Stimulated activated CD4-positive, alpha-beta T cell treated with anti-CD3 and anti-CD28 coated beads, Interleukin-4, amount 100 ng/mL, for 1 hour (primary cell): Measurements from ENCODE around the gene CBLL1.
A peak's percentile ranks its signal among the peaks of the same experiment; 100 is the strongest.

Experiments
- DNase-seq: peaks from one replicate; pipeline ENCODE4 v3.0.0-alpha.2; 2020

Gene CBLL1, protein sequence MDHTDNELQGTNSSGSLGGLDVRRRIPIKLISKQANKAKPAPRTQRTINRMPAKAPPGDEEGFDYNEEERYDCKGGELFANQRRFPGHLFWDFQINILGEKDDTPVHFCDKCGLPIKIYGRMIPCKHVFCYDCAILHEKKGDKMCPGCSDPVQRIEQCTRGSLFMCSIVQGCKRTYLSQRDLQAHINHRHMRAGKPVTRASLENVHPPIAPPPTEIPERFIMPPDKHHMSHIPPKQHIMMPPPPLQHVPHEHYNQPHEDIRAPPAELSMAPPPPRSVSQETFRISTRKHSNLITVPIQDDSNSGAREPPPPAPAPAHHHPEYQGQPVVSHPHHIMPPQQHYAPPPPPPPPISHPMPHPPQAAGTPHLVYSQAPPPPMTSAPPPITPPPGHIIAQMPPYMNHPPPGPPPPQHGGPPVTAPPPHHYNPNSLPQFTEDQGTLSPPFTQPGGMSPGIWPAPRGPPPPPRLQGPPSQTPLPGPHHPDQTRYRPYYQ

DNA sequence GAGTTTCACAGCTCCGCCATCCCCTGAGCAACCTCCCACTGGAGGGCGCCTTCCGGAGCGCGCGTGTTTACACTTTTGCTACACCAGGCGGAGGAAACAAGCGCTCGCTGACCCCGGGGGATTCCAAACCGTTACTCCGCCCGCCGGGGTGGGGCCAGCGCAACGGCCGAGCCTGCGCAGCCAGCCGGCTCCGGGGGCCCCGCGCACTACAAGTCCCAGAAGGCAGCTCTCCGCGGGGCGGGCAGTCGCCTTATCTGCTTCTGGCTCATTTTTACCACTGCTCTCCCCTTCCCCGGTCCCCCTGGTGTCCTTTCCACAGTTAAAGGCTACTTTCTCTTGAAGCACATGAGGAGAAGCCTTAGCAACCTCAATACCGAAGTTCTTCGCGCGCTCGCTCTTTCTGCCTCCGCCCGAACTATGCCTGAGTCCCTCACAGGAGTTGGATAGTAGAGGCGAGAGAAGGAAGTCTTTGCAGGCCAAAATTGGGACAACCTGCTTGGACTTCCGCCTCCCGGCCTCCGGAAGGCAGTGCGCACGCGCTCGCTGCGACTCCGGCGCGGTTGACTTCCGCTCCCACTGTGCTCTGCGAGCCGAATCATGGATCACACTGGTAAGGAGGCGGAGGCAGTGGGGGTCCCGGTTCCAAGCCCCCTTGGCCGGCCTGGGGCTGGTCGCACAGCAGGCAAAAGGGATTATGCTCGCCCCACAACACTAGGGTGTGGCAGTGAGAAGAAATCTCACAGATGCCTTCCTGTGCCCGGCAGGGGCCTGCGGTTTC lies at the start of gene CBLL1:
TSS of gene CBLL1 (plus strand) at position 576 of the 778 bp plus-strand sequence. CDS start at position 598, 22 bp downstream.
- peak; percentile 98 for DNase-seq

DNA sequence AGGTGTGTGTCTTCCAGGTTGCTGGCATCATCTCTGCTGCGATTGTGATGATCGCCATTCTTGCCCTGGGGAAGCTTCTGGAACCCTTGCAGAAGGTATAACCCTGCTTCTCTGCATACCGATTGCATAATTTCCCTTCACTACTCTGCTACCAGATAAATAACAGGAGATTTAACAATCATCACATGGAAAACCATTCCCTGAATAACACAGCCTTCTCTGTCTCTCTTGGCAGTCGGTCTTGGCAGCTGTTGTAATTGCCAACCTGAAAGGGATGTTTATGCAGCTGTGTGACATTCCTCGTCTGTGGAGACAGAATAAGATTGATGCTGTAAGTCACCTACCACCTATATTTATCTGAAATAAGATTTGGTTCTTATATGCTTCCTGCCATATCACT lies 49.6 kb upstream of the CBLL1 start:
- no peak for DNase-seq

GRCh38 chr7:107696330-107696946 lies 47.5 kb upstream of the CBLL1 start:
- DNase-seq, result no peak

DNA sequence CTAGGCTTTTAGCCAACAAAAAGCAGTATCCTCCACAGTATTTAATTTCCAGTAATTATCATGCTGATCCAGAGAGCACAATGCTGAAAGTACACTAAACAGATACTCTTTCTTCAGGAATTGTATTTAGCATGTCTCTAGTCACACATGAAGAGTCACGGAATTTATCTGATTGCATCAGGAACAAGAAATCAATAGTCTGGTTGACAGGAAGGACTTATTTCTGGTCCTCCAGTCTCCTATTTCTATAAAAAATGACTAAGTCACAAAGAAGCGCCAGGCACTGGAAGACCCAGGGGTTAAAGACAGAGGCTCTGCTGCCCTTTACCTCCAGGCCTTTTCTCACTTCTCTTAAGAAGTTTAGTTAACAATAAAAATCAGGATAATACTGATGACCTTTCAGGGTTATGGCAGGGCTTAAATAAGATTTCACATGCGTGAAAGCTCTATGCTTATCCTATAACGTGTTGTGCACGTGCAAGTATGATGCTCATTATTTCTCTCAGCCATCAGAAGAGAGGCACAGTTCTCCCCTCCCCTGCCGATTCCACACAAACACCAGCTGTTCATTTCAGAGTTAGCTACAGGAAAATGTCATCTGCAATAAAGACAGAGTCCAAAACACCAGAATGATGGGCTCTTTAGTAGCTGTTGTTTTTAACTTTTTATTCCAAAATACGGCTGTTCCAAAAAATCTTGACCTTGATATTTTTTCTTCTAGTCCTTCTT lies 46.5 kb upstream of the CBLL1 start:
- no peak for DNase-seq

DNA sequence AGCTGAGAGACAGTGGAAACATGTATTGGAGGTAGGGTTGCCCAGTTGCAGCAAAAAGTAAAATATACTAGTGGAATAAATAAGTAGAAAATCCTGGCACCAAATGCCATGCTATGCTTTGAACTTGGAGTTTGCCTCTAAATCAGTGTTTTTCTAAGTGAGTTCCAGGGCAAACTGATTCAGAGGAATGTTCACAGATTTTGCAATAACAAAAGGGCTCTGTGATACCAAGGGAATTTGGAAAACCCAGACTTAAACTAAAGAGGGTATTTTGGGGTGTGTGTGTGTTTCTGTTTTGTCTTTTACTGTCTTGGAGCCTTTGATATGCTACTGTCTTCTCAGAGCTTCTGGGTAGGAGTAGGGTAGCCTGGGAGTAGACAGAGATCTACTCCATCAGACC lies 43.4 kb upstream of the CBLL1 start:
- no peak for DNase-seq

GRCh38 chr7:107701191-107701590 lies 42.8 kb upstream of the CBLL1 start:
- no peak for DNase-seq

- no peak for DNase-seq
Observed at GRCh38 chr7:107703219-107703618, 40.7 kb upstream of the CBLL1 start.

GRCh38 chr7:107703872-107704271 lies 40.1 kb upstream of the CBLL1 start:
- DNase-seq, result no peak

- DNase-seq, result no peak
Observed at GRCh38 chr7:107708956-107709355, 35.0 kb upstream of the CBLL1 start.

GRCh38 chr7:107711301-107711700 lies 32.6 kb upstream of the CBLL1 start:
- no peak for DNase-seq

DNA sequence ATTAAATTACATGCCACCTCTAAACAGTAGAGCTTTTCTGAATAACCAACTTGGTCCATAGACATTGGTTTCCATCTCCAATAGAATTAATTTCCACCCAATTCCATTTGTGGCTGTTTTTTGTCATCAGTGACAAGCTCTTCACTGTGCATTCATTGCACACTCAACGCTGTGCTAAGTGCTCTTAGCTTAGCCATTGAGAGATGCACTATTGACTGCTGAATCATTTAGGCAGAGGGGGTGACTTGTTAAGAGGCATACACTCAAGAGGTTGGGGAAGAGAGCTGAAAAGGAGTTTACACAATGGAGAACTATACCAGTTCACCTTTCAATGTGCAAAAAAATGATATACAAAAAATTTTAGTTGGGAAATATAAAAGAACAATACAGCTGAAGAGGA lies 31.9 kb upstream of the CBLL1 start:
- DNase-seq, result no peak

DNA sequence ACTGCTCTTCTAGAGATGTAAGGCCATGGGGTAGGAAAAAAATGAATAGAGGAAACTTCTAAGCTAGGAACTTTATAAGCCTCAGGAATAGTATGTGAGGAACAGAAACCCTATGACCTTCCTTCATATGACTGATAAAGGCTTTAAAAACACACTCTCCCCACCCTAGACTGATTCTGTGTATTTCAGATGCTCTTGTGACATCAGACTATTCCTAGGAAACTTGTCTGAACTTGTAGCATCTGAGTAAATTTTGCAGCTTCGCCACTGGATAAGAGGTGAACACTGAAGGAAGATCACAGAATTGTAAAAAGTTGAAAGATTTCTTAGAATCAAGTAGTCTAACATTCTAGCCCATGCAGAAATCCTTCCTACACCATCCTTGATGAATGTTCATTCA lies 31.0 kb upstream of the CBLL1 start:
- no peak for DNase-seq

DNA sequence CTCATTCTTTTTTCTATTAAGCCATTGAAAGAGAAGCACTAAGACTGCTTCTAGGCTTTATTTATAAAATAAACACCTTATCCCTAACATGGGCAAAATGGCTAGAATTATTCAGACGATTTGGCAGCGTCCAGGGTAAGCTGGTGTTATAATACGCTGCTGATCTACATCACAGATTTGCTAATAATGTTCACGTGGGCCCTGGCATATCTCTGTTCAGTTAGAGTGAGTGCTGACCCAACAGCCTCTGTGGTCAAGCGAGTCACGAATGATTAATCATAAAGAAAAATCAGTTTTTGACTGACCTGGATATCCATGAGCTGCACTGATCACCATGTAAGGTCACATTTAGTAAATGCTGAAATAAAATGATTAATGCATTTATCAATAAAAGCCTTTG lies 28.4 kb upstream of the CBLL1 start:
- no peak for DNase-seq

DNA sequence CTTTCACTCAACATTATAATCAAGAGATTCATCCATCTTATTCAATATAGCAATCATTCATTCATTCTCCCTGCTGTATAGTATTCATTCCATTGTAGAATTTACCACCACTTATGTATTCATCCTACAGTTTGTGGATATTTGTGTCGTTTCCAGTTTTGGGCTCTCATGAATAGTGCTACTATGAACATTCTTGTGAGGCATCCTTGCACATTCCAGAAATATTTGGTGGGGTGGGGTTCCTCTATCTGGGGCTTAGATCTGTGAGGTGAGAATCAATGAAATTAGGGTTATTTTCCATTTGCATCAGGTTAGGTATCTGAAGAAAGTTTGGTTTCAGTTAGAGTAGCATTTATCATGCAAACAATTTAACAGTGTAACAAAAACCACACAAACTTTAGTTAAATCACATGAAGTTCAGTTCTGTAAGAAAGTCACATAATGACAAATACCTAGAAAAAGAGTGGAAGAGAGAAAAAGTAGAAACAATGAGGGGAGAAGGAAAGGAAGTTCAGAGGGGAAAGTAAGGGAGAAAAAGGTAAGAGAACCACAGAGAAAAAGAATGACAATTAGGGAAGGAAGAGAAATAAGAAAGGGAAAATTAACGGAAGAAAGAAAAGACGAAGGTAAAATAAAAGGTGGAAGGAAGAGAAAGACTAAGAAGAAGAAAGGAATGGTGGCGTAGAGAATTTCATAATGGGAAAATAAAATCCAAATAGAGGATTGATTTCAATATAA lies 25.3 kb upstream of the CBLL1 start:
- DNase-seq, result no peak

- DNase-seq, result no peak
Observed at GRCh38 chr7:107721286-107721685, 22.7 kb upstream of the CBLL1 start.

GRCh38 chr7:107723255-107723654 lies 20.7 kb upstream of the CBLL1 start:
- DNase-seq, result no peak

DNA sequence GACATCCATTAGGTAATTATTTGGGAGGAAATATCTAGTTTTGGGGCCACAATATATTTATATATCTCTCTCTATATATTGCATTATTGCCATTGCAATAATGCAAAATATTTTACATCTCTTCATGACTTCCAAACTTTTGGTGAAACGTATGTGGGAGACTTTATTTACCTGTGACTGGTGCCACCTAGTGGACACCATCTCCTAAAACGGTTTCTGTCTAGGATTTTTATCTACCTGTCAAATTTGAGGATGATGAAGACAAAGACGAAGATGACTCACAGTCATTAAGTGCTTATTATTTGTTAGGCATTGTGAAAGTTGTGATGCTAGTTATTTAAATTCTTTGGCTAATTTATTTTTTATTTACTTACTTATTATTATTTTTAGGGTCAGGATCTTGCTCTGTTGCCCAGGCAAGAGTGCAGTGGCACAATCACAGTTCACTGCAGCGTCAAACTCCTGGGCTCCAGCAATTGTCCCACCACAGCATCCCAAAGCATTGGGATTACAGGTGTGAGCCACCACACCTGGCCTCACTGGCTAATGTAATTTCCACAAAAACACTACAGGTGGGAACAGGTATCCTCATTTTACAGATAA lies 18.7 kb upstream of the CBLL1 start:
- DNase-seq, result peak; percentile 22

GRCh38 chr7:107726356-107727130 lies 17.4 kb upstream of the CBLL1 start:
- no peak for DNase-seq

DNA sequence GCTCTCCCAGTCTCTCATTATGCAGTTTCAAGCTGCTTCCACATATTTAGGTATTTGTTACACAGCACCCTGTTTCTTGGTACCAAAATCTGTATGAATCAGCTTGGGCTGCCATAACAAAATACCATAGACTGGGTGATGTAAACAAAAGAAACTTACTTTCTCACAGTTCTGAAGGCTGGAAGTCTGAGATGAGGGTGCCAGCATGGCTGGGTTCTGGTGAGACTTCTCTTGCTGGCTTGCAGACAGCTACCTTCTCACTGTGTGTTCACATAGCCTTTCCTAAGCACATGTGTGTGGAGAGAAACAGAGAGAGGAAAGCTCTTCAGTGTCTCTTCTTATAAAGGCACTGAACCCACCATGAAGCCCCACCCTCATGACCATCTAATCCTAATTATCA lies 15.7 kb upstream of the CBLL1 start:
- no peak for DNase-seq

- DNase-seq, result no peak
Observed at GRCh38 chr7:107742678-107743566, 1.0 kb upstream of the CBLL1 start.
